Upper lobe of left lung (tissue), 6 donors: ENCODE results near the gene SF3B6. TPM values are rescaled to one million over a fixed set of nuclear protein-coding genes. Genes with fewer than 3 reads are reported as not detected.
"Not testable (repeated sequence)": the region's sequence is repeated elsewhere in the genome, so short reads cannot be mapped to it uniquely, and the experiment has no call there.

ENCODE experiments used
- ATAC-seq, 2 donors: fragments of 200-7000 bp; cut with Tn5 transposase; one replicate each; pipeline ENCODE4 v1.9.1; 2022; ENCODE audit warnings: mild to moderate bottlenecking in 2 of 2, moderate library complexity in 2 of 2; ENCODE audit not compliant: low FRiP score in 2 of 2
- DNase-seq, 2 donors: peaks; one replicate each; pipeline ENCODE4 v3.0.0-alpha.2; 2019 to 2020
- H3K27ac ChIP-seq, 4 donors: fragments of 200-600 bp; sonication (generic); one replicate each; pipeline ENCODE4 v1.5.1; 2016 to 2019
- H3K27me3 ChIP-seq, 4 donors: fragments of 200-600 bp; sonication (generic); one replicate each; pipeline ENCODE4 v1.5.1; 2017 to 2019
- H3K36me3 ChIP-seq, 4 donors: fragments of 200-600 bp; sonication (generic); one replicate each; pipeline ENCODE4 v1.5.1; 2016 to 2019
- H3K4me1 ChIP-seq, 4 donors: fragments of 200-600 bp; sonication (generic); one replicate each; pipeline ENCODE4 v1.5.1; 2018 to 2019
- H3K4me3 ChIP-seq, 4 donors: fragments of 200-600 bp; sonication (generic); one replicate each; pipeline ENCODE4 v1.5.1; 2017 to 2019; ENCODE audit warnings: mild to moderate bottlenecking in 2 of 4, moderate library complexity in 1 of 4
- H3K9me3 ChIP-seq, 4 donors: fragments of 200-600 bp; sonication (generic); one replicate each; pipeline ENCODE4 v1.5.1; 2018 to 2019
- EP300 ChIP-seq, 4 donors: sonication (generic); formaldehyde crosslinking; IDR thresholded peaks; one replicate each; pipeline ENCODE4 v1.5.1; 2017; ENCODE audit warnings: antibody characterized with exemption in 4 of 4, control low read depth in 2 of 4
- POLR2A ChIP-seq, 4 donors: fragments of 450-650 bp; IDR thresholded peaks; one replicate each; pipeline ENCODE4 v1.5.1; 2016 to 2017; ENCODE audit warnings: antibody characterized with exemption in 4 of 4, mild to moderate bottlenecking in 2 of 4
- POLR2AphosphoS5 ChIP-seq, 2 donors: sonication (generic); formaldehyde crosslinking; IDR thresholded peaks; one replicate each; pipeline ENCODE4 v1.5.1; 2017; ENCODE audit warnings: antibody characterized with exemption in 2 of 2
- WGBS, 2 donors: methylation state at CpG; one replicate each; pipeline ENCODE4 v1.1.5; 2017 to 2018; 5-methylcytosine and 5-hydroxymethylcytosine counted together
- total RNA-seq, 6 donors: library from RNA; depleted of rRNA in 4 of 6; stranded (reverse); fragments of >200 nt in 4 of 6; gene quantifications; one replicate each; pipeline versions ENCODE4 v1.1.0 to v1.2.1, GENCODE V29; 2016 to 2021
- TF ChIP-seq, protein P1 (sequence below), 6 experiments: fragments of 450-650 bp in 4 of 6; fragments of 200-600 bp in 2 of 6; sonication (generic) in 2 of 6; IDR thresholded peaks; one replicate each; pipeline ENCODE4 v1.5.1; 2016 to 2019; ENCODE audit warnings: antibody characterized with exemption in 6 of 6
- donor health status: DM: no; HTN: no; CAD: no; lungs with moderate emphysema.
- donor health status: DM: no; HTN: yes; CAD: no; lungs with severe emphysema.

Gene SF3B6
- total RNA-seq, 6 donors from 2014 or later: 38.8 to 93.7 (median 64.7) TPM

- DNase-seq (no peak), ATAC-seq (no peak)
- 64 to 67% methylated on average over 1 to 4 of the region's 4 CpGs for WGBS, 2 donors
- Histone ChIP-seq H3K4me3 (no peak overlapping the region), H3K4me1 (no peaks in the 10 kb centered on the region), H3K27ac (no peak overlapping the region), H3K9me3 (no peaks in the 10 kb centered on the region), H3K27me3 (no peaks in the 10 kb centered on the region), H3K36me3 (peaks cover 0 to 10% (median 3%) of the 10 kb centered on the region in 4 donors)
- TF ChIP-seq POLR2A (IDR thresholded peaks at IDR 0.05): no peak
- TF ChIP-seq EP300 (IDR thresholded peaks at IDR 0.05): no peak
- TF ChIP-seq POLR2AphosphoS5 (IDR thresholded peaks at IDR 0.05): no peak
- TF ChIP-seq, protein P1, sequence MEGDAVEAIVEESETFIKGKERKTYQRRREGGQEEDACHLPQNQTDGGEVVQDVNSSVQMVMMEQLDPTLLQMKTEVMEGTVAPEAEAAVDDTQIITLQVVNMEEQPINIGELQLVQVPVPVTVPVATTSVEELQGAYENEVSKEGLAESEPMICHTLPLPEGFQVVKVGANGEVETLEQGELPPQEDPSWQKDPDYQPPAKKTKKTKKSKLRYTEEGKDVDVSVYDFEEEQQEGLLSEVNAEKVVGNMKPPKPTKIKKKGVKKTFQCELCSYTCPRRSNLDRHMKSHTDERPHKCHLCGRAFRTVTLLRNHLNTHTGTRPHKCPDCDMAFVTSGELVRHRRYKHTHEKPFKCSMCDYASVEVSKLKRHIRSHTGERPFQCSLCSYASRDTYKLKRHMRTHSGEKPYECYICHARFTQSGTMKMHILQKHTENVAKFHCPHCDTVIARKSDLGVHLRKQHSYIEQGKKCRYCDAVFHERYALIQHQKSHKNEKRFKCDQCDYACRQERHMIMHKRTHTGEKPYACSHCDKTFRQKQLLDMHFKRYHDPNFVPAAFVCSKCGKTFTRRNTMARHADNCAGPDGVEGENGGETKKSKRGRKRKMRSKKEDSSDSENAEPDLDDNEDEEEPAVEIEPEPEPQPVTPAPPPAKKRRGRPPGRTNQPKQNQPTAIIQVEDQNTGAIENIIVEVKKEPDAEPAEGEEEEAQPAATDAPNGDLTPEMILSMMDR (IDR thresholded peaks at IDR 0.05): no peak
Measured at GRCh38 chr2:24104906-24105305, 28.8 kb upstream of the SF3B6 start.

- DNase-seq (peak in 1 of 2 donors; percentile 53), ATAC-seq (peak in 1 of 2 donors; percentile 67)
- Histone ChIP-seq H3K36me3 (peaks cover 0 to 10% (median 3%) of the 10 kb centered on the region in 4 donors), H3K27ac (no peak overlapping the region), H3K4me1 (no peaks in the 10 kb centered on the region), H3K27me3 (no peaks in the 10 kb centered on the region), H3K4me3 (no peak overlapping the region), H3K9me3 (no peaks in the 10 kb centered on the region)
- WGBS, 2 donors: 95% methylated on average over 7 of the region's 8 CpGs; no CpG with 5 or more reads in 1 of the 2 donors
- TF ChIP-seq POLR2A (IDR thresholded peaks at IDR 0.05) (no peak), EP300 (IDR thresholded peaks at IDR 0.05) (no peak)
Measured at GRCh38 chr2:24104110-24104650, 28.1 kb upstream of the SF3B6 start.

- H3K4me3 ChIP-seq: no peak overlapping the region
- H3K4me1 ChIP-seq: no peaks in the 10 kb centered on the region
- DNase-seq (no peak), ATAC-seq (no peak)
- no peak overlapping the region for H3K27ac ChIP-seq
- H3K9me3 ChIP-seq: no peaks in the 10 kb centered on the region
- H3K27me3 ChIP-seq: no peaks in the 10 kb centered on the region
- WGBS, 2 donors: 89 to 91% methylated on average over 1 of the region's 1 CpG
- peaks cover 0 to 10% (median 3%) of the 10 kb centered on the region in 4 donors for H3K36me3 ChIP-seq
- no peak for TF ChIP-seq POLR2A (IDR thresholded peaks at IDR 0.05)
- no peak for TF ChIP-seq EP300 (IDR thresholded peaks at IDR 0.05)
- TF ChIP-seq, protein P1 (IDR thresholded peaks at IDR 0.05): no peak
- TF ChIP-seq POLR2AphosphoS5 (IDR thresholded peaks at IDR 0.05): no peak
Measured at GRCh38 chr2:24102677-24103076, 26.6 kb upstream of the SF3B6 start.

- TF ChIP-seq EP300 (IDR thresholded peaks at IDR 0.05): no peak
- no peak for TF ChIP-seq POLR2AphosphoS5 (IDR thresholded peaks at IDR 0.05)
- no peak for TF ChIP-seq POLR2A (IDR thresholded peaks at IDR 0.05)
- TF ChIP-seq, protein P1 (IDR thresholded peaks at IDR 0.05): no peak
- 68 to 82% methylated on average over 2 of the region's 2 CpGs for WGBS, 2 donors
Measured at GRCh38 chr2:24101992-24102391, 25.9 kb upstream of the SF3B6 start.

GRCh38 chr2:24100732-24101131 lies 24.6 kb upstream of the SF3B6 start:
- ATAC-seq, H3K4me3 ChIP-seq, H3K4me1 ChIP-seq, DNase-seq, H3K27ac ChIP-seq, H3K27me3 ChIP-seq, H3K9me3 ChIP-seq: not testable (repeated sequence)
- WGBS, 2 donors: 89 to 94% methylated on average over 2 of the region's 2 CpGs
- peaks cover 0 to 15% (median 6%) of the 10 kb centered on the region in 4 donors for H3K36me3 ChIP-seq

More at GRCh38 chr2:24101992-24102391, 25.9 kb upstream of the SF3B6 start:
- no peak for ATAC-seq
- DNase-seq: no peak
- Histone ChIP-seq H3K4me1 (no peaks in the 10 kb centered on the region), H3K9me3 (no peaks in the 10 kb centered on the region), H3K27ac (no peak overlapping the region), H3K36me3 (peaks cover 0 to 10% (median 3%) of the 10 kb centered on the region in 4 donors), H3K27me3 (no peaks in the 10 kb centered on the region), H3K4me3 (no peak overlapping the region)

DNA sequence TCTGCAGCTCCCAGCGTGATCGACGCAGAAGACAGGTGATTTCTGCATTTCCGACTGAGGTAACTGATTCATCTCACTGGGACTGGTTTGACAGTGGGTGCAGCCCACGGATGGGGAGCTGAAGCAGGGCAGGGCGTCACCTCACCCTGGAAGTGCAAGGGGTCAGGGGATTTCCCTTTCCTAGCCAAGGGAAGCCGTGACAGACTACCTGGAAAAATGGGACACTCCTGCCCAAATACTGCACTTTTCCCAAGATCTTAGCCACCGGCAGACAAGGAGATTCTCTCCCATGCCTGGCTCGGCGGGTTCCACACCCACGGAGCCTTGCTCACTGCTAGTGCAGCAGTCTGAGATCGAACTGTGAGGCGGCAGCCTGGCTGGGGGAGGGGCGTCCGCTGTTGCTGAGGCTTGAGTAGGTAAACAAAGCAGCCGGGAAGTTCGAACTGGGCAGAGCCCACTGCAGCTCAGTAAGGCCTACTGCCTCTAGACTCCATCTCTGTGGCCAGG lies 19.1 kb upstream of the SF3B6 start:
- WGBS, 2 donors: 75 to 82% methylated on average over 6 to 17 of the region's 17 CpGs
- peak in 1 of 2 donors; percentile 54 for DNase-seq
- H3K9me3 ChIP-seq, H3K4me3 ChIP-seq, H3K27ac ChIP-seq, ATAC-seq, H3K4me1 ChIP-seq, H3K27me3 ChIP-seq: not testable (repeated sequence)
- peaks cover 0 to 18% (median 6%) of the 10 kb centered on the region in 4 donors for H3K36me3 ChIP-seq

GRCh38 chr2:24093270-24093669 lies 17.1 kb upstream of the SF3B6 start:
- H3K27me3 ChIP-seq, H3K27ac ChIP-seq, DNase-seq, ATAC-seq, H3K4me3 ChIP-seq, H3K9me3 ChIP-seq, H3K4me1 ChIP-seq: not testable (repeated sequence)
- 96 to 100% methylated on average over 5 of the region's 5 CpGs for WGBS, 2 donors
- H3K36me3 ChIP-seq: peaks cover 0 to 28% (median 6%) of the 10 kb centered on the region in 4 donors
